ENCODE measurements around the gene FAM193A.
"Not testable (repeated sequence)": the region's sequence is repeated elsewhere in the genome, so short reads cannot be mapped to it uniquely, and the experiment has no call there.

FAM193A gene

GRCh38 chr4:2606960-2607506 lies 70.6 kb downstream of the FAM193A start:
- H3K27ac ChIP-seq, result no peak overlapping the region
- no peak for TF ChIP-seq CTCF (conservative IDR thresholded peaks at IDR 0.05)

- H3K27ac ChIP-seq, result no peak overlapping the region
- no peak for TF ChIP-seq CTCF (conservative IDR thresholded peaks at IDR 0.05)
Observed at GRCh38 chr4:2607822-2608221, 71.4 kb downstream of the FAM193A start.

GRCh38 chr4:2608291-2608690 lies 71.8 kb downstream of the FAM193A start:
- H3K27ac ChIP-seq, result no peak overlapping the region
- TF ChIP-seq CTCF (conservative IDR thresholded peaks at IDR 0.05), result no peak

GRCh38 chr4:2615821-2616220 lies 79.4 kb downstream of the FAM193A start:
- no peak overlapping the region for H3K27ac ChIP-seq
- TF ChIP-seq CTCF (conservative IDR thresholded peaks at IDR 0.05), result no peak

- H3K27ac ChIP-seq, result no peak overlapping the region
- TF ChIP-seq CTCF (conservative IDR thresholded peaks at IDR 0.05), result no peak
Observed at GRCh38 chr4:2617955-2618354, 81.5 kb downstream of the FAM193A start.

GRCh38 chr4:2618729-2619128 lies 82.3 kb downstream of the FAM193A start:
- not testable (repeated sequence) for H3K27ac ChIP-seq

GRCh38 chr4:2619459-2619858 lies 83.0 kb downstream of the FAM193A start:
- H3K27ac ChIP-seq, result no peak overlapping the region
- no peak for TF ChIP-seq CTCF (conservative IDR thresholded peaks at IDR 0.05)

GRCh38 chr4:2621419-2621818 lies 85.0 kb downstream of the FAM193A start:
- H3K27ac ChIP-seq, result no peak overlapping the region
- no peak for TF ChIP-seq CTCF (conservative IDR thresholded peaks at IDR 0.05)
